ENCODE measurements around the gene VSIR. TPM values are rescaled to one million over a fixed set of nuclear protein-coding genes. Genes with fewer than 3 reads are reported as not detected.

VSIR gene
- total and polyA plus RNA-seq, 7 donors: 12.0 to 73.1 (median 40.2) TPM

- peak; percentile 86 for DNase-seq
- H3K36me3 ChIP-seq: peaks cover 15 to 41% (median 35%) of the 10 kb centered on the region in 4 donors
- WGBS, 2 donors: 7 to 9% methylated on average over 15 of the region's 15 CpGs
- H3K4me1 ChIP-seq: peaks cover 0 to 52% (median 39%) of the 10 kb centered on the region in 4 donors
- intact Hi-C loops (cut with DNase I): no loop called here
- no peaks in the 10 kb centered on the region for H3K9me3 ChIP-seq
- no peaks in the 10 kb centered on the region for H3K27me3 ChIP-seq
- TF ChIP-seq POLR2A (IDR thresholded peaks at IDR 0.05) (no peak), POLR2AphosphoS5 (IDR thresholded peaks at IDR 0.05) (peak in 3 of 4 donors; percentile 37 to 59 (median 56)), EP300 (IDR thresholded peaks at IDR 0.05) (no peak), CTCF (IDR thresholded peaks at IDR 0.05) (no peak)
- peak overlapping the region; percentile 62 to 72 (median 68) for H3K27ac ChIP-seq
- H3K4me3 ChIP-seq: no peak overlapping the region
Observed at GRCh38 chr10:71748671-71749191, 24.6 kb downstream of the VSIR start.

- H3K4me3 ChIP-seq: no peak overlapping the region
- H3K9me3 ChIP-seq: no peaks in the 10 kb centered on the region
- H3K4me1 ChIP-seq: peaks cover 0 to 50% (median 39%) of the 10 kb centered on the region in 4 donors
- intact Hi-C loops (cut with DNase I): no loop called here
- peak overlapping the region; percentile 62 to 72 (median 68) for H3K27ac ChIP-seq
- DNase-seq: no peak
- H3K27me3 ChIP-seq: no peaks in the 10 kb centered on the region
- TF ChIP-seq POLR2AphosphoS5 (IDR thresholded peaks at IDR 0.05) (peak in 3 of 4 donors; percentile 3 to 22 (median 22)), POLR2A (IDR thresholded peaks at IDR 0.05) (no peak)
- WGBS, 2 donors: 47% methylated on average over 14 of the region's 14 CpGs
- peaks cover 15 to 33% (median 28%) of the 10 kb centered on the region in 4 donors for H3K36me3 ChIP-seq
Observed at GRCh38 chr10:71747551-71748523, 25.5 kb downstream of the VSIR start.

- Histone ChIP-seq H3K27ac (peak overlapping the region; percentile 62 to 72 (median 68)), H3K36me3 (peaks cover 10 to 25% (median 21%) of the 10 kb centered on the region in 4 donors), H3K9me3 (no peaks in the 10 kb centered on the region), H3K4me1 (peaks cover 0 to 50% (median 39%) of the 10 kb centered on the region in 4 donors), H3K4me3 (no peak overlapping the region), H3K27me3 (no peaks in the 10 kb centered on the region)
- intact Hi-C loops (cut with DNase I): no loop called here
- TF ChIP-seq CTCF (IDR thresholded peaks at IDR 0.05) (no peak), POLR2A (IDR thresholded peaks at IDR 0.05) (no peak), POLR2AphosphoS5 (IDR thresholded peaks at IDR 0.05) (no peak), EP300 (IDR thresholded peaks at IDR 0.05) (no peak)
- WGBS, 2 donors: 10 to 64% methylated on average over 2 of the region's 2 CpGs
- no peak for DNase-seq
Observed at GRCh38 chr10:71747039-71747531, 26.2 kb downstream of the VSIR start.

- WGBS, 2 donors: 52 to 60% methylated on average over 13 of the region's 13 CpGs
- Histone ChIP-seq H3K27ac (peak overlapping the region; percentile 62 to 72 (median 68)), H3K9me3 (no peaks in the 10 kb centered on the region), H3K36me3 (peaks cover 7 to 19% (median 15%) of the 10 kb centered on the region in 4 donors), H3K4me1 (peaks cover 0 to 50% (median 39%) of the 10 kb centered on the region in 4 donors), H3K27me3 (no peaks in the 10 kb centered on the region), H3K4me3 (no peak overlapping the region)
- TF ChIP-seq POLR2A (IDR thresholded peaks at IDR 0.05) (no peak), CTCF (IDR thresholded peaks at IDR 0.05) (no peak), EP300 (IDR thresholded peaks at IDR 0.05) (no peak), POLR2AphosphoS5 (IDR thresholded peaks at IDR 0.05) (no peak)
- intact Hi-C loops (cut with DNase I): no loop called here
- no peak for DNase-seq
Observed at GRCh38 chr10:71746344-71747037, 26.8 kb downstream of the VSIR start.
